Measurements from ENCODE around the gene EBPL. TPM values are rescaled to one million over a fixed set of nuclear protein-coding genes. Genes with fewer than 3 reads are reported as not detected.

The EBPL gene
- total and polyA plus RNA-seq, 9 of the 15 experiments (the other 6 are each of a cell fraction or from before 2014, with no cell fraction given), result 5.2 to 68.3 (median 43.0) TPM

- TF ChIP-seq E2F6 (IDR thresholded peaks at IDR 0.05; ENCODE audit: borderline replicate concordance in 1 of 2, extremely low read depth in 1 of 2, insufficient read depth in 1 of 2, insufficient read length in 1 of 2, low read depth in 1 of 2, low read length in 1 of 2, poor library complexity in 1 of 2, severe bottlenecking in 1 of 2) (peak; percentile 67 to 82), CHD1 (IDR thresholded peaks at IDR 0.05; ENCODE audit: low read length) (no peak), ZNF407 (IDR thresholded peaks at IDR 0.05; ENCODE audit: low read depth) (no peak), MGA (IDR thresholded peaks at IDR 0.05) (peak; percentile 68)
Measured at GRCh38 chr13:49690995-49691784, at the start of gene EBPL (continued).
